Fibroblast of mammary gland (primary cell): ENCODE measurements around the gene SCRT2.

Experiments used
- DNase-seq: peaks from one replicate; pipeline ENCODE4 v3.0.0-alpha.2; 2010; ENCODE audit warnings: low read depth
- H3K4me3 ChIP-seq: 2 replicates; pipeline ENCODE4 v1.5.1; 2011; ENCODE audit warnings: low read depth, mild to moderate bottlenecking, low read length, moderate library complexity; ENCODE audit not compliant: control insufficient read depth
- CTCF ChIP-seq: conservative IDR thresholded peaks from 2 replicates; pipeline ENCODE4 v1.5.1; 2011; ENCODE audit warnings: low read depth, low read length, inconsistent platforms; ENCODE audit not compliant: control insufficient read depth, insufficient read depth

The SCRT2 gene

GRCh38 chr20:684676-685319, 9.2 kb upstream of the SCRT2 start:
- H3K4me3 ChIP-seq = no peak overlapping the region
- TF ChIP-seq CTCF = no peak
- no peak for DNase-seq

- no peak overlapping the region for H3K4me3 ChIP-seq
- no peak for TF ChIP-seq CTCF
- no peak for DNase-seq
Measured at GRCh38 chr20:682123-682522, 6.5 kb upstream of the SCRT2 start.

GRCh38 chr20:680638-681187, 5.1 kb upstream of the SCRT2 start:
- DNase-seq = no peak
- TF ChIP-seq CTCF = no peak
- no peak overlapping the region for H3K4me3 ChIP-seq

- no peak overlapping the region for H3K4me3 ChIP-seq
- TF ChIP-seq CTCF = no peak
- DNase-seq = no peak
Measured at GRCh38 chr20:677957-678356, 2.4 kb upstream of the SCRT2 start.

- no peak for DNase-seq
- H3K4me3 ChIP-seq = no peak overlapping the region
- TF ChIP-seq CTCF = no peak
Measured at GRCh38 chr20:676967-677366, 1.4 kb upstream of the SCRT2 start.

- no peak for DNase-seq
- no peak overlapping the region for H3K4me3 ChIP-seq
- TF ChIP-seq CTCF = no peak
Measured at GRCh38 chr20:676315-676937, 824 bp upstream of the SCRT2 start.

- no peak for DNase-seq
- no peak overlapping the region for H3K4me3 ChIP-seq
- no peak for TF ChIP-seq CTCF
Measured at GRCh38 chr20:675033-675452, 559 bp downstream of the SCRT2 start.
